HepG2 (cell line): ENCODE results near the gene STARD8. TPM values are rescaled to one million over a fixed set of nuclear protein-coding genes. Genes with fewer than 3 reads are reported as not detected.

ENCODE experiments used
- ATAC-seq: fragments of 200-7000 bp; cut with Tn5 transposase; 3 replicates; pipeline ENCODE4 v1.9.1; 2020; ENCODE audit warnings: mild to moderate bottlenecking, moderate library complexity
- BruUV-seq: library from RNA; stranded (reverse); fragments of 400-500 nt; replicated peaks from 2 replicates; lab custom pipeline; 2021; lab: Mats Ljungman, UMichigan
- CTCF ChIA-PET: fragments of 300-600 bp; formaldehyde crosslinking; extraction: SDS; loops from one replicate; lab custom pipeline; 2021; ENCODE audit warnings: low total read pairs, inconsistent platforms, low intra/inter-chr PET ratio; lab: Yijun Ruan, JAX
- POLR2A ChIA-PET: fragments of 350-600 bp; sonication (Branson Sonifier 250); formaldehyde crosslinking; loops from one replicate; lab custom pipeline; 2020; ENCODE audit warnings: antibody characterized with exemption, inconsistent platforms; lab: Yijun Ruan, JAX
- DNase-seq: peaks from one replicate; pipeline ENCODE4 v3.0.0-alpha.2; 2015; ENCODE audit warnings: low spot score
- FAIRE-seq: peaks from 3 replicates; lab custom pipeline; 2011; peaks lifted over from hg19 to GRCh38; lab: Jason Lieb, UNC
- H2AFZ ChIP-seq: one replicate; pipeline ENCODE4 v1.6.1; 2011; ENCODE audit warnings: low read length, inconsistent platforms
- H3K27ac ChIP-seq: fragments of 300-600 bp; 3 replicates; pipeline ENCODE4 v1.8.0; 2011; ENCODE audit warnings: mixed run types, mild to moderate bottlenecking, mixed read lengths, low read length, inconsistent platforms; ENCODE audit not compliant: insufficient read depth; ENCODE audit errors: extremely low read length
- H3K27me3 ChIP-seq, 2 experiments: fragments of 200-600 bp in 1 of 2; 2 replicates in 1 of 2; 3 replicates in 1 of 2; pipeline versions ENCODE4 v1.6.0 to v1.8.0; 2011; ENCODE audit warnings: low read length in 2 of 2, mild to moderate bottlenecking in 2 of 2, moderate library complexity in 2 of 2, inconsistent platforms in 1 of 2; ENCODE audit not compliant: insufficient read depth in 2 of 2, control insufficient read depth in 1 of 2
- H3K36me3 ChIP-seq, 2 experiments: fragments of 200-600 bp in 1 of 2; replicated peaks in 1 of 2; 2 replicates in 1 of 2; 3 replicates in 1 of 2; pipeline versions ENCODE4 v1.5.1 to v1.8.0; 2011; ENCODE audit warnings: low read length in 2 of 2, inconsistent platforms in 1 of 2; ENCODE audit not compliant: insufficient read depth in 2 of 2, control insufficient read depth in 1 of 2
- H3K4me1 ChIP-seq: 2 replicates; pipeline ENCODE4 v1.5.1; 2012; ENCODE audit warnings: low read length, inconsistent platforms; ENCODE audit not compliant: insufficient read depth
- H3K4me2 ChIP-seq: 2 replicates; pipeline ENCODE4 v1.6.0; 2011; ENCODE audit warnings: low read depth, low read length, inconsistent platforms
- H3K4me3 ChIP-seq, 3 experiments: fragments of 200-600 bp in 1 of 3; sonication (generic), shearing (Covaris generic) in 1 of 3; replicated peaks in 1 of 3; 2 replicates each; pipeline ENCODE4 v1.5.1; 2011 to 2016; ENCODE audit warnings: low read length in 3 of 3, inconsistent platforms in 2 of 3, low read depth in 2 of 3, mild to moderate bottlenecking in 2 of 3, control low read depth in 1 of 3, mixed read lengths in 1 of 3; ENCODE audit not compliant: insufficient read depth in 1 of 3
- H3K79me2 ChIP-seq: one replicate; pipeline ENCODE4 v1.6.1; 2011; ENCODE audit warnings: low read length, inconsistent platforms; ENCODE audit not compliant: insufficient read depth
- H3K9ac ChIP-seq: 2 replicates; pipeline ENCODE4 v1.6.0; 2011; ENCODE audit warnings: mild to moderate bottlenecking, low read depth, low read length, inconsistent platforms; ENCODE audit not compliant: insufficient read depth
- H3K9me3 ChIP-seq: 2 replicates; pipeline ENCODE4 v1.5.1; 2012; ENCODE audit warnings: mild to moderate bottlenecking, low read length
- H4K20me1 ChIP-seq: 2 replicates; pipeline ENCODE4 v1.6.0; 2011; ENCODE audit warnings: inconsistent platforms, mild to moderate bottlenecking, low read length, moderate library complexity; ENCODE audit not compliant: insufficient read depth
- AKAP8 ChIP-seq: sonication (generic); formaldehyde crosslinking; IDR thresholded peaks from 2 replicates; pipeline ENCODE4 v1.5.1; 2020; ENCODE audit warnings: mild to moderate bottlenecking, missing genetic modification reagents
- CBX1 ChIP-seq: IDR thresholded peaks from one replicate; pipeline ENCODE4 v1.6.1; 2016; ENCODE audit warnings: antibody characterized with exemption, low read depth
- IKZF5 ChIP-seq: IDR thresholded peaks from 2 replicates; pipeline ENCODE4 v1.6.1; 2018; ENCODE audit warnings: missing genetic modification reagents, mild to moderate bottlenecking, missing compliant biosample characterization
- POLR2G ChIP-seq: fragments of 200-400 bp; formaldehyde crosslinking; IDR thresholded peaks from 2 replicates; pipeline ENCODE4 v1.6.1; 2018; ENCODE audit warnings: mild to moderate bottlenecking, low read depth, low read length, moderate library complexity
- ZNF17 ChIP-seq: sonication (generic); formaldehyde crosslinking; IDR thresholded peaks from 2 replicates; pipeline ENCODE4 v1.5.0; 2020; ENCODE audit warnings: mild to moderate bottlenecking, missing genetic modification reagents
- ZNF180 ChIP-seq: sonication (generic); formaldehyde crosslinking; IDR thresholded peaks from 2 replicates; pipeline ENCODE4 v1.4.0; 2020; ENCODE audit warnings: low read depth, missing genetic modification reagents, borderline replicate concordance
- ZNF703 ChIP-seq: sonication (generic); formaldehyde crosslinking; IDR thresholded peaks from 2 replicates; pipeline ENCODE4 v1.5.1; 2020; ENCODE audit warnings: missing genetic modification reagents, mild to moderate bottlenecking, moderate library complexity, borderline replicate concordance
- ZZZ3 ChIP-seq: sonication (generic); formaldehyde crosslinking; IDR thresholded peaks from 2 replicates; pipeline ENCODE4 v1.4.0; 2020; ENCODE audit warnings: missing genetic modification reagents, mild to moderate bottlenecking, borderline replicate concordance
- WGBS: methylation state at CpG from one replicate; pipeline ENCODE4 v1.1.6; 2017; ENCODE audit warnings: low lambda C conversion rate; 5-methylcytosine and 5-hydroxymethylcytosine counted together
- in situ Hi-C: cut with HindIII; loops from 2 replicates; pipeline ENCODE4 v1.10.0; 2017; ENCODE audit warnings: low pct_unique_long_range_greater_than_20kb; ENCODE audit not compliant: extremely low pct_ligation_motif_present
- intact Hi-C: fragments of 100-400 bp; cut with micrococcal nuclease; formaldehyde crosslinking; loops from one replicate; pipeline ENCODE4 v1.10.0; 2022; ENCODE audit not compliant: unreplicated experiment
- polyA plus RNA-seq, 8 experiments: library from polyadenylated mRNA; depleted of rRNA in 3 of 8; stranded (reverse) in 7 of 8; unstranded in 1 of 8; fragments of >200 nt; fragmentation: Illumina TruSeq in 4 of 8; extraction: Trizol in 4 of 8; gene quantifications; 2 replicates each; pipeline versions ENCODE4 v1.2.1 to v1.2.3, GENCODE V29; 2011 to 2016; ENCODE audit warnings: low read depth in 4 of 8, missing spikeins in 1 of 8, mixed read lengths in 1 of 8; ENCODE audit not compliant: insufficient read depth in 1 of 8
- total RNA-seq, 5 experiments: library from RNA; depleted of rRNA; stranded (reverse); fragments of >200 nt; fragmentation: Illumina TruSeq; extraction: Trizol; gene quantifications; 2 replicates each; pipeline ENCODE4 v1.2.3, GENCODE V29; 2016; ENCODE audit warnings: low read depth in 1 of 5
- TF ChIP-seq, protein P1 (sequence below): sonication (generic); formaldehyde crosslinking; IDR thresholded peaks from 2 replicates; pipeline ENCODE4 v1.9.0; 2021; ENCODE audit warnings: mild to moderate bottlenecking, missing genetic modification reagents
- TF ChIP-seq, protein P2 (sequence below): IDR thresholded peaks from 2 replicates; pipeline ENCODE4 v1.6.1; 2016; ENCODE audit warnings: mild to moderate bottlenecking, missing biosample characterization, missing genetic modification reagents

The STARD8 gene
- total and polyA plus RNA-seq, 2 of the 13 experiments (the other 11 are each of a cell fraction or from before 2014, with no cell fraction given), result 0.02 to 0.09 TPM

- no peaks in the 10 kb centered on the region for H3K9me3 ChIP-seq
- FAIRE-seq, result no peak
- in situ Hi-C loops, result no loop called here
- no peak overlapping the region for H2AFZ ChIP-seq
- H3K79me2 ChIP-seq, result no peaks in the 10 kb centered on the region
- no peak for TF ChIP-seq CBX1
- no peak for TF ChIP-seq ZNF17 (CRISPR knock-in tag)
- TF ChIP-seq ZZZ3, result no peak
- no peak for TF ChIP-seq ZNF180 (CRISPR knock-in tag)
- TF ChIP-seq AKAP8 (CRISPR knock-in tag), result no peak
- TF ChIP-seq, protein P1, sequence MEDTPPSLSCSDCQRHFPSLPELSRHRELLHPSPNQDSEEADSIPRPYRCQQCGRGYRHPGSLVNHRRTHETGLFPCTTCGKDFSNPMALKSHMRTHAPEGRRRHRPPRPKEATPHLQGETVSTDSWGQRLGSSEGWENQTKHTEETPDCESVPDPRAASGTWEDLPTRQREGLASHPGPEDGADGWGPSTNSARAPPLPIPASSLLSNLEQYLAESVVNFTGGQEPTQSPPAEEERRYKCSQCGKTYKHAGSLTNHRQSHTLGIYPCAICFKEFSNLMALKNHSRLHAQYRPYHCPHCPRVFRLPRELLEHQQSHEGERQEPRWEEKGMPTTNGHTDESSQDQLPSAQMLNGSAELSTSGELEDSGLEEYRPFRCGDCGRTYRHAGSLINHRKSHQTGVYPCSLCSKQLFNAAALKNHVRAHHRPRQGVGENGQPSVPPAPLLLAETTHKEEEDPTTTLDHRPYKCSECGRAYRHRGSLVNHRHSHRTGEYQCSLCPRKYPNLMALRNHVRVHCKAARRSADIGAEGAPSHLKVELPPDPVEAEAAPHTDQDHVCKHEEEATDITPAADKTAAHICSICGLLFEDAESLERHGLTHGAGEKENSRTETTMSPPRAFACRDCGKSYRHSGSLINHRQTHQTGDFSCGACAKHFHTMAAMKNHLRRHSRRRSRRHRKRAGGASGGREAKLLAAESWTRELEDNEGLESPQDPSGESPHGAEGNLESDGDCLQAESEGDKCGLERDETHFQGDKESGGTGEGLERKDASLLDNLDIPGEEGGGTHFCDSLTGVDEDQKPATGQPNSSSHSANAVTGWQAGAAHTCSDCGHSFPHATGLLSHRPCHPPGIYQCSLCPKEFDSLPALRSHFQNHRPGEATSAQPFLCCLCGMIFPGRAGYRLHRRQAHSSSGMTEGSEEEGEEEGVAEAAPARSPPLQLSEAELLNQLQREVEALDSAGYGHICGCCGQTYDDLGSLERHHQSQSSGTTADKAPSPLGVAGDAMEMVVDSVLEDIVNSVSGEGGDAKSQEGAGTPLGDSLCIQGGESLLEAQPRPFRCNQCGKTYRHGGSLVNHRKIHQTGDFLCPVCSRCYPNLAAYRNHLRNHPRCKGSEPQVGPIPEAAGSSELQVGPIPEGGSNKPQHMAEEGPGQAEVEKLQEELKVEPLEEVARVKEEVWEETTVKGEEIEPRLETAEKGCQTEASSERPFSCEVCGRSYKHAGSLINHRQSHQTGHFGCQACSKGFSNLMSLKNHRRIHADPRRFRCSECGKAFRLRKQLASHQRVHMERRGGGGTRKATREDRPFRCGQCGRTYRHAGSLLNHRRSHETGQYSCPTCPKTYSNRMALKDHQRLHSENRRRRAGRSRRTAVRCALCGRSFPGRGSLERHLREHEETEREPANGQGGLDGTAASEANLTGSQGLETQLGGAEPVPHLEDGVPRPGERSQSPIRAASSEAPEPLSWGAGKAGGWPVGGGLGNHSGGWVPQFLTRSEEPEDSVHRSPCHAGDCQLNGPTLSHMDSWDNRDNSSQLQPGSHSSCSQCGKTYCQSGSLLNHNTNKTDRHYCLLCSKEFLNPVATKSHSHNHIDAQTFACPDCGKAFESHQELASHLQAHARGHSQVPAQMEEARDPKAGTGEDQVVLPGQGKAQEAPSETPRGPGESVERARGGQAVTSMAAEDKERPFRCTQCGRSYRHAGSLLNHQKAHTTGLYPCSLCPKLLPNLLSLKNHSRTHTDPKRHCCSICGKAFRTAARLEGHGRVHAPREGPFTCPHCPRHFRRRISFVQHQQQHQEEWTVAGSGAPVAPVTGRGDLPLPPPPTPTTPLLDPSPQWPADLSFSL (CRISPR knock-in tag), result no peak
- no peak for TF ChIP-seq POLR2G
- no peak for TF ChIP-seq IKZF5 (CRISPR knock-in tag)
- no peak for TF ChIP-seq ZNF703 (CRISPR knock-in tag)
- TF ChIP-seq, protein P2, sequence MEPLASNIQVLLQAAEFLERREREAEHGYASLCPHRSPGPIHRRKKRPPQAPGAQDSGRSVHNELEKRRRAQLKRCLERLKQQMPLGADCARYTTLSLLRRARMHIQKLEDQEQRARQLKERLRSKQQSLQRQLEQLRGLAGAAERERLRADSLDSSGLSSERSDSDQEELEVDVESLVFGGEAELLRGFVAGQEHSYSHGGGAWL (CRISPR knock-in tag), result no peak
- DNase-seq, result no peak
- BruUV-seq, result no TSS peak
- POLR2A ChIA-PET, result no interaction called here
- peaks cover 22% of the 10 kb centered on the region for H3K4me1 ChIP-seq
- intact Hi-C loops, result no loop called here
- H3K36me3 ChIP-seq, result no peaks in the 10 kb centered on the region
- H3K4me3 ChIP-seq, result no peak overlapping the region
- no peak for ATAC-seq
- no peak overlapping the region for H3K9ac ChIP-seq
- CTCF ChIA-PET, result no interaction called here
- H4K20me1 ChIP-seq, result no peaks in the 10 kb centered on the region
- H3K27me3 ChIP-seq, result peaks cover 0 to 7% of the 10 kb centered on the region in 2 experiments; a peak in 1 of 5 replicates
- no peak overlapping the region for H3K27ac ChIP-seq
- WGBS, result no CpG with 5 or more reads among the region's 4 CpGs
- H3K4me2 ChIP-seq, result no peak overlapping the region
These were observed 43.6 kb downstream of the STARD8 start for GRCh38 chrX:68690936-68691501.
